HG03159 (cell line): ENCODE results near the gene RUFY1.

Source experiments
- ATAC-seq: cut with Tn5 transposase; IDR thresholded peaks from one replicate; pipeline ENCODE4 v1.9.1; 2021; ENCODE audit warnings: mild to moderate bottlenecking, moderate library complexity; ENCODE audit not compliant: unreplicated experiment

Gene RUFY1

DNA sequence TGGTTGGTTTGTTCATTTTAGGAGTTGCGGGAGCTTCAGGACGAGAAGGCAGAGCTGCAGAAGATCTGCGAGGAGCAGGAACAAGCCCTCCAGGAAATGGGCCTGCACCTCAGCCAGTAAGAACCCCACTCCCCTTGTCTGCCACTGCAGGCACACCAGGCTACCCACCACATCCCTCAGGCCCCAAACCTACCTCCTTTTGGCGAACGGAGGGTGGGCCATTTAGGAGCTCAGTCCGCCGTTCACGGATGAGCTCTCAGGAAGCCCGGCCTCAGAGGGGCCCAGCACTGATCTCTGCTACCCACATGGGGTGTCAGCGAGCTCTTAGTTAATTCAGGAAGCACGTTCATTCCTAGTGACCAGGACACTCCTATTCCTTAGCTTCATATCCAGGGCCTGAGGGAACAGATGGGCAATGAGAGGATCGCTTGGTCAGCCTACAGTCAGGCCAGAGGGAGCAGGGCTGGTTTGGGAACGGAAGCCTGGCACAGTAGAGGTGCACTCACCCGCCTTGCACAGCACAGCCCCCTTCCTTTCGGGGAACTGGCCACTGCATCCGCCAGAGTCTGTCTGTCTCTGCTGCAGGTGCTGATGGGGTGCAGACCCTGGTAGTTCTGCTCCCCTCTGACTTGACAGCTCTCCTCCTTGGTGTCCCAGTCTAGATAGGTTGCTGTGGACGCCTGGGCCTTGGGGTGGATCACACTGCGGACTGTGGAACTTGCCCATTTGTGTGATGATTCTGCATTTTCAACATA is 51.7 kb downstream of the RUFY1 start:
- ATAC-seq = no peak

DNA sequence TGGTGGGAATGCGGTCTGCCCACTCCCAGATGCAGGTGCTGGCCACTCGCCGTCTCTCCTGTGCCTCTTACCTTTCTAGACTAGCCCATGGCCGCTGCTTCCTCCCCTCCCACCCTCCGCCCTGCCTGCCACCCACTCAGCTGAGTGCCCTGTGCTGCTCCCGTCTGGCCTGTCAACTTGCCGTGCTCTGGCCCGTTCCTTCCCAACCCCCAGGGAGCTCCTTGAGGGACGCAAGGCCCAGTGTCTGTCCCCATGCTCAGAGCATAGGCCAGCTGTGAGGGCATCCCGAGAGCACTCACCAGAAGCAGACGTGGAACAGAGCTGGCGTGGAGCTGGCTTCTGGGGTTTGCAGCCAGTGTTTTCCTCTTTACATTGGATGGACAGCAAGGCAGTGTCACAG is 53.0 kb downstream of the RUFY1 start:
- ATAC-seq = no peak

DNA sequence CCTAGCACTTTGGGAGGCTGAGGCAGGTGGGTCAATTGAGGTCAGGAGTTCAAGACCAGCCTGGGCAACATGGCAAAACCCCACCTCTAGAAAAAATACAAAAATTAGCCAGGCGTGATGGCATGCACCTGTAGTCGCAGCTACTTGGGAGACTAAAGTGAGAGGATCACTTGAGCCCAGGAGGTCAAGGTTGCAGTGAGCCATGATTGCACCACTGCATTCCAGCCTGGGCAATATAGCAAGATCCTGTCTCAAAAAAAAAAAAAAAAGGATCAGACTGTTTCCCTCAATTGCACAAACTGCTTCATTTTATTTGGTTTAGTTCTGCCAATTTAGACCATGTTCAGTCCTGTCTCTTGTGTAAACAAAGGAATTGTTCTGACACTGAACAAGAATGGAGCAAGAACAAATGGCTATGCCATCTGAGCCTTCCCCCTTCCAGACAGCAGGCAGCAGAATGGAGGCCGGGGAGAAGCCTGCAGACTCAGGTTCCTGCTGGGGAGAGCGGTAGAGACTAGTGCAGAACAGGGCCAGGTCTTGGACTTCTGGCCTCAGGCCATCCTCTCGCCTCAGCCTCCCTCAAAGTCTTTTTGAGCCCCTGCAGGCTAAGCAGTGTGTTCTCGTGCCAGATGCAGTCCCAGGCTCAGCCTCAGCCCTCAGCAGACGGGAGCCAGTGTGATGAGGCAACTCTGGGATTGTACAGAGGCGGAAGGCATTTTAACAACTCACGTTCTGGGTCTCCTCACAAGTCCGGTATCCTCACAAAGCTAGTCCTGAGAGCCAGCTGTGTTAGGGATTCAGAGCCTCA is 54.9 kb downstream of the RUFY1 start:
- no peak for ATAC-seq

DNA sequence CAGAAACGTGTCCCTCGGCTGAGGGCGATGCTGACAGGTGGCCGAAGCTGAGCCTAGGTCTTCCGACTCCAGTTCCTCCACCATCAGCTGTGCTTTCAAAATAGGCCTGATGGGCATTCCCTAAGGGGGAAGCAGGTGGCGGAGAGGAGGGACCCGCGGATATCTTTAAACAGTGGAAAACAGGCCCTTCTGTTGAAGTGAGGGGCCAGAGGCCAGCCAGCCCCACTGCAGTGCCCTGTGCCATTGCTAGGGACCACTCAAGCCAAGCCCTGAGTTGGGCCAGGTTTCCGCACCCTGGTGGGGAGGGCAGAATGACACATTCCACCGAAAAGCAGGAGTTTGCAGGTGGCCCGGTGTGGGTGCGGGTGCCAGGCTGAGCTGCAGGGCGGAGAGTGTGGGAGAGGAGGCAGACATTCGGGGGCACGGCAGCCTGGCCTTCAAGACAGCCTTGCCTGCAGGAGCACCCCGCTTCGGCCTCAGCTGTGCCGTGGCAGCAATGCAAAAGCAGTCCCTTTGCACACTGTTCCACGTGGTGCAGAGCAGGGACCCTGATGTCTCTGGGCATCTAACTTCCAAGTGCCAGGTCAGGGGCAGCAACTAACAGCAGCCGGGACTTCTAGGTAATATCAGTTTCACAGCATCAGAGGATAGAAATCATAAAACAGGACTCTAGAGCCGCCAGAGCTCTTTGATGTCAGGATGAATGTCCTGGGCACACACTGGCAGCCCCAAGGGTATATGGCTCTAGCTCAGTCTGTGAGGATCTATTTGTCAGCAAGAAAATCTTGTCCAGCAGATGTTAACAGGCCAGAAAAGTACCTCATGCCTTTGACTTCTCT is 55.9 kb downstream of the RUFY1 start:
- ATAC-seq = no peak

DNA sequence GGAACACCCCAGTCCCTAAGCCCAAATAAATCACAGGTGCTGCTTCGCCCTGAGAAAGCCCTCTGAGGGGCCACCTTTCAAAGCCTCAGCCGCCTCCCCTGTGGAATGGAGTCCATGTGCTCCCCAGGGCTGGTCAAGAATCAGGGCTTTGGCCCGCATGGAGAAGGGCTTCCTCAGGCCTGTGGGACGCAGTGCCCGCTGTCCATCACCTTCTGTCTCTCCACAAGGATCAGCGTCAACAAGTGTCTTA is 56.5 kb downstream of the RUFY1 start:
- no peak for ATAC-seq

DNA sequence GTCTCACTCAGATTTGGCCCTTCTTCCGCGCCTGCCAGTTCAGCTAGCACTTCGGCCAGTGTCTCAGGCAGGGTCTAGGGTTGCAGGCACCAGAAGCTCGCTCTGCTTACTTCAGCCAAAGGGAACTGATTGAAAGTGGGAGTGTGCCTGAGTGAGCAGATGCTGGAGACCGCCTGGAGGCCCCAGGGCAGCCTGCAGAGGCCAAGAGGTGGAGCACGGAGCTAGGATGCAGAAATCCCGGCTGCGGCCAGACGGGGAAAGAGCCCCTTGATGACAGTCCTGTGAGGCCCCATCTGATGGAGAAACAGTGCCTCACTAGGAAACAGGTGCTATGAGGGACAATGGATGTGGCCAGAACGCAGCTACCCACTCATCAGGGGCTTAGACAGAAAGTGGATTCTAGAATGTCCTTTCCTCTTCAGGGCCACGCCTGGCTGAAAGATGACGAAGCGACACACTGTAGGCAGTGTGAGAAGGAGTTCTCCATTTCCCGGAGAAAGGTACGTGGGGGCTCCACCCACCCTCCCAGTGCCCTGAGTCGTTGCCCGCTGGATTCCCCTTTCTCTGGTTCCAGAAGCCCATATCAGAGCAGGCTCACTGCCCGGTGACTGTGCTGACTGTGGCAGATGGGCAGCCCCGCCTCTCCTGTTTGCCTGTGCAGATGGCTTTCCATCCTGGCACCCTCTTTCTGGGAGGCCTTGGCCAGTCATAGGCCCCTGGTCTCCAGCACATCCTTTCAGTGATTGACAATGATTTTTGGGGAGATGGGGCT is 57.0 kb downstream of the RUFY1 start:
- no peak for ATAC-seq

DNA sequence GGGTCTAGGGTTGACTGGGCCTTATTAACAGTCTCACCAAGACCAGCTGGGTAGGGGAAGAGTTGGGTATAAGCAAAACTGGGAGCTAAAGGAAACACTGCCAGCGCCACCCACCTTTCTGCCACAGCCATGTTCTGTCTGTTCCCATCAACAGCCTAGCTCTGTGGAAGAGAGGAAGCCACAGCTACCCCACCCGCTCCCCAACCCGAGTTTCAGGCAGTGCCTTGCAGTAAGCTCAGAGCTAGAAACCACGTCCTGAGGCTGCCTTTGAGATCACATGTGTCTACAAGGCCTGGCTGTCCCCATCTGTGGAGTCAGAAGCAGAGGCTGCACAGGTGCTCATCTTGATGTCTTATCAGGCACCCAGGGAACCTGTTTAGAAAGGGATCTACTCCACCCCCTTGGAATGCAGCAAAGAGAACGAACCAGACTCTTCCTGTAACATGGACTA is 57.8 kb downstream of the RUFY1 start:
- no peak for ATAC-seq

DNA sequence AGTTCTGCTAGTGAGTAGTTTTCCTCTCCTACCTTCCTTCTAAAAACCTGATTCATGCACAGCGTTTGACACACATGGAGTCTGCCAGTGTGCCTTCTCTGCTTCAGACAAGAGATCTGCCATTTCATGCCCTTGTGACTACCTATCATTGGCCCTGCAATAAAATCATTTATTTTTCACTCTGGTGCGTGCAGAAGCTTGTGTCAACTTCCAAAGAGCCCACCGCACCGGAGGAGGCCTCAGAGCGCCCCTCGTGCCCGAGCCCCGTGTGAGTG is 59.4 kb downstream of the RUFY1 start:
- no peak for ATAC-seq

DNA sequence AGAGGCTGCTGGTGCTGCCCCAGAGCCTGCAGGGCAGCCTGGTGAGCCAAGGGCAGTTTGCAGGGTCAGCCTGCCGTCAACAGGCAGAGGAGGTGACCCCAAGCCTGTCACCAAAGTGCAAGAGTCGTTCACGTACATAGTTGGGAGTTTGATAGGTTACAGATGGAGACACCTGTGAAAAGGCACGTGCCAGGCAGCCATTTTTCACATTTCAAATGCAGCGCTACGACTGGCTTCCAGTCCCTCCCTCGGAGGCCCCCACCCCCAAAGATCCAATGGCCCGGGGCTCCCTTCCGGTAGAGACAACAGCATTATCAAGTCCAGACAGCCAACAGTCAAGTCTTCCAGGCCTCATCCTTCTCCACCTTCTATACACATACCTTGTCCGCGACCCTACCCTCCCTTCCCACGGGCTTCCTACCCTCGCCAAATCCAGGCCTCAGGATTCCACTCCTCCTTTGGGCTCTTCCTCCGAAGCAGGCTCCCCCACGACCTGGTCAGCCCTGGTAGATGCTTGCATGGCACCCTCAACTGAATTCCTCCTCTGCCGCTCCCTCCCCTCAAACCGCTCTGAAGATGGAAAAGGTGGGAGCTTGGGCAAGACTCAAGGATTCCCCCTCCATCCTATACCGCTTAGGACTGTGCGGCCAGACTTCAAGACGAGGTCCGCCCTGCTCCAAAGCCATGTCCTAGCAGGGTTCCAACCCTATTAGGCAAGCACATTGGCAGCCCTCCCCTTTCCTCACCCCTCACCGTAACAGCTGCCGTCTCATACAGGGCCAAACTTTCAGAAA is 60.0 kb downstream of the RUFY1 start:
- no peak for ATAC-seq

DNA sequence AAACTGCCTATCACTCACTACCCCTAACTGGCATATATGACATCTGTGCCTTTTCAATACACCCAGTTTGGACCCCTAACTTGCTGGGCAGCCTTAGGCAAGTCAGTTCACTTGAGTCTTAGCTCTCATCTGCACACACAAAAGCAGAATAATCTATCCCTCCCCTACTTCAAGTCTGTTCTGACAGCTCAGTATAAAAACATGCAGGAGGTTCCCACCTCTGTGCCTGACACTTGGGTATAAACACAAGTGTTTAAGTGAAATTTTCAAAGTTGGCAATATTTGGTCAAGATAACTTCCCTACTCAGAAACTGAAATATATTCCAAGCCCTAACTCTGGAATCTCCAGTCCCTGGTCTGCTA is 60.5 kb downstream of the RUFY1 start:
- ATAC-seq = no peak

DNA sequence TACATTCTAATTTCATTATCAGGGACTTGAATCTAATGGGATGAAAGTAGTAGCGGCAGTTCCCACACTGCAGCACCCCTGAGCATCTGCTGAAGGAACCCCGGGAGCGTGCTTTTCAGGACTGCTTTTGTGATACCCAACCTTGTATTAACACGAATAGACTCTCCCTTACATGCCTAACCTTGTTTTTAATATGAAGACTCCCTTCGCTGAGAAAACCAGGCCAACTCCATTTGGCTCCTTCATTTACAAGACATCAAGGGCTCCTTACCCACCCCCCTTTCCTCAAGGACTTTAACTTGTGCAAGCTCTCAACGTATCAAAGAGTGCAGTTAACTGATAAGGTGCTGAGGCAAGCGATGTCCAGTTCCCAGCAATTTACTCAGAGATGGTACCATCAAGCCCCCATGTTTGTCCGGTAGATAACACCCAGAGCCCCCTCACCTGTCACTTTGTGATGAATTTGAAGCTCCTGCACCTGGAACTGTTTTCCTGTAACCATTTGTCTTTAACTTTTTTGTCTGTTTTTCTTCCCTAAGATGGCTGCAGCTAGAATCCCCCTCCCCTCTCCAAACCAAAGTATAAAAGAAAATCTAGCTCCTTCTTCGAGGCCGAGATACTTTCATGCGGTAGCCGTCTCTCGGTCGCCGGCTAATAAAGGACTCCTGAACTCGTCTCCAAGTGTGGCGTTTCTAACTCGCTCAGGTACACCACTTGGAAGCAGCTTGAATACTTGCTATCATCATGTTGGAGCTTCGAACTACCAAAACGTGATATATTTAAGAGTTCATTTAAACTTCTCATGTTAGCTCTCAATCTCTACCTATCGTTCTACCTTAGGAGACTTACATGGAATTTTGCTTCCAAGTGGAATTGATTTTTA is 62.5 kb downstream of the RUFY1 start:
- ATAC-seq = no peak

DNA sequence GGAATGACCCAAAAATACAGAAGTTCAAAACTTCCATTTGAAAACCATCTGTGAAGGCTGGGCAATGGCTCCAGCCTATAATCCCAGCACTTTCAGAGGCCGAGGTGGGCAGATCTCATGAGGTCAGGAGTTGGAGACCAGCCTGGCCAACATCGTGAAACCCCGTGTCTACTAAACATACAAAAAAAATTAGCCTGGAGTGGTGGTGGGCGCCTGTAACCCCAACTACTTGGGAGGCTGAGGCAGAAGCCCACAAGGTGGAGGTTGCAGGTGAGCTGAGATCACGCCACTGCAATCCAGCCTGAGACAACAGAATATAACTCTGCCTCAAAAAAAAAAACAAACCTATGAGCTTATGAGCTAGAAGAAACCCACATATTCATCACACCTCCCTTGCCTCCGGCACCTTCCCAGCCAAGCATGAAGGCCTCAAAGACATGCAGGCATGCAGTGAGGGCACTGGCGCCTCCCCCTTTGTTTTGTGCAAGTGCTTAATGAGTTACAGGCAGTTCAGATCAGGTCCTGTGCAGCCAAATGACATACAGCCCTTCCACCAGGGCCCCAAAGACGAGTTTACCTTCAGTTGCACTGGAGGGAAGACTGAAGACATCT is 63.2 kb downstream of the RUFY1 start:
- no peak for ATAC-seq

DNA sequence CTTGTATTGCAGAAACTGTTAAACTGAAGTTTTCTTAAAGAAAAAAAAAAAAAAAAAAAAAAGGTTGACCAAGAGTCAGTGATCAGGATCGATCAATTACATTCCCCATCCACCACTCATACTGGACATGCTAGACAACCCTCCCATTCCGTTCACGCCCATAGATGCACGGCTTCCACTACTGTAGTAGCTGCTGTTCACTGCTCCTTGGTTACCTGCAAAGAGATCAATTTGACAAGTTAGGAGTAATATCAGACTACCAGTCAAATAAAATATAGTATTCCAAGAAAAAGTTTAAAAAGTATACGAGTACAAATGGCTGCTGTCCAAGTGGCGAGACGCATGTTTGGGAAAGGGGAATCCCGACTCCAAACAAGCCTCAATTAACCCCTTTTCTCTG is 64.4 kb downstream of the RUFY1 start:
- ATAC-seq = no peak

DNA sequence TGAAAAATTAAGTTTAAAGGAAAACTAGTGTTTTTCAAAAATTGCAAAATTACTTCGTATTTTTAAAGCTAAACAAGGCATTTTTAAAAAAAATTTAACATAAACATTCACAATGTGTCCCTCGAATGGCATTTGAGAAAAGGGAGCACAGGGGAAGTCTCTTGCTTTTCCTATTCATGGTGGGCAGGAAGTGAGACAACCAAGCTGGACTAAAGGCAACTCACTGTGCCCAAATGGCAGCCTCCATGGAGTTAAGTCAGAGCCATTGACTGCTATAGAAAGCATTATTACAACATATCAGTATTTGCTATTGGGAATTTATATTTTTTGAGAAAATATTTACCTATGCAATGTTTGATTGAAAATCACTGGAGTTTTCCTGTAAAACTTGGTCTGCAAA is 64.8 kb downstream of the RUFY1 start:
- ATAC-seq = no peak

DNA sequence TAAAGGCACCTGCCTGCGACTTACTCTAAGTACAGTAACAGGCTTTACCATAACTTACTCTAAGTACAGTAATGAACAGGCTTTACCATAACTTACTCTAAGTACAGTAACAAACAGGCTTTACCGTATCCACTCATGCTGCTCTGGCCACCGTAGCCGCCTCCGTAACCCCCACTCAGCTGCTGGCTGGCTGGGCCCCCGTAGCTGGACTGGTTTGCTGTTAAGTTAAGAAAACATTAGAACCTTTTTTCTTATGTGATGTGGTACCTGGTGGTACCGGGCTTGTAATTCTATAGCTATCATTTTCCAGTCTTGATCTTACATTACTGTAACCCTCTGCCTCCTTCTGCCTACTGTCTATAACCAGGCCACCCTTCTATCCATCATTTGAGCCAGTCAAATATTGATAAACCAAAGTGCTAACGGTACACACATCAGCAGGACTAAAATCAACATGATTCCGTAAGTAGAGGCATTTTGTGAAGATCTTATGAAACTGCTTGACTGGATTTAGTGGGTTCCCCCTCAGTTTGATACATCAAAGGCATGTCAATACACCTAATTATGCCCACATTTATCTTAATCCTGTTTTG is 65.7 kb downstream of the RUFY1 start:
- ATAC-seq = no peak

DNA sequence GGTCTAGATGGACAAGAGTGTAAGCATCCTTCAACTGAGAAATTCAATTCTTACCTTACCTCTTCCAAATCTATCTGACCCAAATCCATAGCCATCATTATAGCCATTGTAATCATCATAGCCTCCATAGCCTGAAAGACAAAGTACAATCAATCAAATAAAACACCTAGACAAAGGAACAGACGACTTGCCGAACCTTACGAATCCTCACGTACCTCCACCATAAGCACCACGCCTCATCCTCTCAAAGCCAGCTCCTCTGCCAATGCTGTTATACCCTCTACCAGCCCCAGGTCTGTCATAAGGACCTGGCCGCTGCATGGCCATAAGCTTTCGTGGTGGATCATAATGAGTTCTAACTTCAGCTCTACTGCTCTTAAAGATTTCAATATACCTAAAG is 67.6 kb downstream of the RUFY1 start:
- ATAC-seq = no peak

DNA sequence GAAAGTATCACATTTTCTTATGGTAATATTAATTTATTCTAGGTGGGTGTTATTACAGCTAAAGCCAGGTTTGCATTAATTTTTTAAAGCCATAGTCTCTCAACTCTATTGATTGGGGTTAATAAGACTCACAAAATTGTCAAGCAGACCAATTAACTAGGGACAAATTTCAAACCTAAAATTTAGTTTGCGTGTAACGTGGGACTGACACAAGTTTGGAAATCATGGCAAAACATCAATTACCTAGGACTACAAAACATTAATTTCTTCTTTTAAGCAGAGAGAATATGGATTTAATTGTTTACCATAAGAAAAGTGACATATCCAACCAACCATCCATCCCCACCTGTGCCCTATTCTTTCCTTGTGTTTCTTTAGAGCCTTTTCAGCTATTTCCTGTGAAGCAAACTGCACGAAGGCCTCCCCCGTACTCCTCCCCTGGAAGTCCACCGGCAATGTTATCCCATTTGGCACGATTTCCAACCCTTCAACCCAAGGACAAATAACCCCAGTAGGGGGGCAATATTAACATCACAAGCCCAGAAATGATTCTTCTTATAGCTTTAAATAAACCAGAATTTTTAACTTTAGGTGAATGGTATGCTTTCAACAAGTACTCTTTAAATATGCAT is 68.7 kb downstream of the RUFY1 start:
- ATAC-seq = no peak

DNA sequence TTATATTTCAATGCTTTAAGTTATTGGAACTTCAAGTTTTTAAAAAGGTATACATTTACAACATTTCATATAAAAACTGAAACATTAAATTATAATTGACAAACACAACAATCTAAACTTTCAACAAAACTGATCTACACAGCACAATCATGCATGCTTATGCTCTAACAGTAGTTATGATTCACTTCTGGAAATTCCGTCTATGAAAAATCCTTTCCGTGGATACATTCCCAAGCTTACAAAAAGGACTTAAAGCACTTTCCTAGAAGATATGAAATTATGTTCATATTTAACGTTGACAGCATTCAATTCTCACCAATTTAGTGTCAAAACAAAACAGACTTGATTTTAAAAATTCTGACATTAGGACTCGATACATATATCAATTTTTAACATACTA is 69.4 kb downstream of the RUFY1 start:
- no peak for ATAC-seq
